Calu3 (cell line): ENCODE measurements around the gene DPP6. TPM values are rescaled to one million over a fixed set of nuclear protein-coding genes. Genes with fewer than 3 reads are reported as not detected.

Experiments used
- BruUV-seq: library from RNA; stranded (reverse); fragments of 400-500 nt; replicated peaks from 2 replicates; lab custom pipeline; 2021; lab: Mats Ljungman, UMichigan
- CTCF ChIA-PET: fragments of 300-600 bp; sonication (Branson Sonifier 250); formaldehyde crosslinking; loops from one replicate; lab custom pipeline; 2022; ENCODE audit warnings: antibody characterized with exemption; lab: Charles Lee
- DNase-seq: peaks from one replicate; pipeline ENCODE4 v3.0.0; 2022
- H3K27ac Mint-ChIP-seq: one replicate; pipeline ENCODE4 v1.8.0; 2022; ENCODE audit warnings: mixed read lengths; ENCODE audit not compliant: unreplicated experiment
- H3K27me3 Mint-ChIP-seq: one replicate; pipeline ENCODE4 v1.8.0; 2022; ENCODE audit warnings: mixed read lengths; ENCODE audit not compliant: unreplicated experiment
- H3K36me3 Mint-ChIP-seq: one replicate; pipeline ENCODE4 v1.8.0; 2022; ENCODE audit warnings: mild to moderate bottlenecking, moderate library complexity, mixed read lengths; ENCODE audit not compliant: insufficient read depth, unreplicated experiment
- H3K4me1 Mint-ChIP-seq: one replicate; pipeline ENCODE4 v1.8.0; 2022; ENCODE audit warnings: mild to moderate bottlenecking, low read depth, mixed read lengths; ENCODE audit not compliant: unreplicated experiment
- H3K4me3 Mint-ChIP-seq: one replicate; pipeline ENCODE4 v1.8.0; 2022; ENCODE audit warnings: mild to moderate bottlenecking, low read depth, moderate library complexity, mixed read lengths; ENCODE audit not compliant: unreplicated experiment
- H3K9me3 Mint-ChIP-seq: one replicate; pipeline ENCODE4 v1.8.0; 2022; ENCODE audit warnings: low read depth, mixed read lengths; ENCODE audit not compliant: unreplicated experiment
- intact Hi-C: fragments of 100-400 bp; cut with micrococcal nuclease; formaldehyde crosslinking; loops from one replicate; pipeline ENCODE4 v1.10.0; 2022; ENCODE audit not compliant: unreplicated experiment
- total RNA-seq: library from RNA; stranded (reverse); gene quantifications from 2 replicates; pipeline ENCODE4 v1.2.3, GENCODE V29; 2022
- TF ChIP-seq, protein P1 (sequence below): fragments of 200-600 bp; IDR thresholded peaks from one replicate; pipeline ENCODE4 v1.8.0; 2022; ENCODE audit warnings: antibody characterized with exemption; ENCODE audit not compliant: unreplicated experiment

The DPP6 gene
- total RNA-seq, 1 experiment from 2014 or later = not detected

DNA sequence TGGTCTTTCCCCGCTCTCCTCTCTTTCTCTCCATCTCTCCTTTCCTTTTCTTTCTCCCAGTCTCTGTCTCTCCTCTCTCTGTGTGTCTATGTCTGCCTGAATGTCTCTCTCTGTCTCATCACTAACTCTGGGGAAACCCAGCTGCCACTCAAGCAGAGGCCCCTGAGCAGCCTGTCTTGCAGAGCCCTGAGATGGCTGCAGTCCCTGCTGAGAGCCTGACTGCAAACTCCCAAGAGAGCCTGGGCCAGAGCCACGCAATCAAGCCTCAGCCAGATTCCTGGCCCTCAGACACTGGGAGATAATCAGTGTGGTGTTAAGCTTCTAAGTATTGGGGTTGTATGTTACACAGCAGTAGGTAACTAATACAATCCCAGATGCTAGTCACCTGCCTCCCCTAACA is 859.2 kb downstream of the DPP6 start:
- Mint-ChIP-seq H3K4me3 (no peak overlapping the region), H3K36me3 (no peaks in the 10 kb centered on the region), H3K9me3 (peaks cover 6% of the 10 kb centered on the region), H3K27me3 (peaks cover 66% of the 10 kb centered on the region), H3K4me1 (no peaks in the 10 kb centered on the region), H3K27ac (no peak overlapping the region)
- BruUV-seq = no TSS peak
- TF ChIP-seq, protein P1, sequence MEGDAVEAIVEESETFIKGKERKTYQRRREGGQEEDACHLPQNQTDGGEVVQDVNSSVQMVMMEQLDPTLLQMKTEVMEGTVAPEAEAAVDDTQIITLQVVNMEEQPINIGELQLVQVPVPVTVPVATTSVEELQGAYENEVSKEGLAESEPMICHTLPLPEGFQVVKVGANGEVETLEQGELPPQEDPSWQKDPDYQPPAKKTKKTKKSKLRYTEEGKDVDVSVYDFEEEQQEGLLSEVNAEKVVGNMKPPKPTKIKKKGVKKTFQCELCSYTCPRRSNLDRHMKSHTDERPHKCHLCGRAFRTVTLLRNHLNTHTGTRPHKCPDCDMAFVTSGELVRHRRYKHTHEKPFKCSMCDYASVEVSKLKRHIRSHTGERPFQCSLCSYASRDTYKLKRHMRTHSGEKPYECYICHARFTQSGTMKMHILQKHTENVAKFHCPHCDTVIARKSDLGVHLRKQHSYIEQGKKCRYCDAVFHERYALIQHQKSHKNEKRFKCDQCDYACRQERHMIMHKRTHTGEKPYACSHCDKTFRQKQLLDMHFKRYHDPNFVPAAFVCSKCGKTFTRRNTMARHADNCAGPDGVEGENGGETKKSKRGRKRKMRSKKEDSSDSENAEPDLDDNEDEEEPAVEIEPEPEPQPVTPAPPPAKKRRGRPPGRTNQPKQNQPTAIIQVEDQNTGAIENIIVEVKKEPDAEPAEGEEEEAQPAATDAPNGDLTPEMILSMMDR = no peak
- no peak for DNase-seq
- CTCF ChIA-PET = interaction anchor here (1.8 kb wide), 1 partner anchor 16 kb away, joined by 3 read pairs; no protein-coding TSS in a partner anchor
- intact Hi-C loops = no loop called here

DNA sequence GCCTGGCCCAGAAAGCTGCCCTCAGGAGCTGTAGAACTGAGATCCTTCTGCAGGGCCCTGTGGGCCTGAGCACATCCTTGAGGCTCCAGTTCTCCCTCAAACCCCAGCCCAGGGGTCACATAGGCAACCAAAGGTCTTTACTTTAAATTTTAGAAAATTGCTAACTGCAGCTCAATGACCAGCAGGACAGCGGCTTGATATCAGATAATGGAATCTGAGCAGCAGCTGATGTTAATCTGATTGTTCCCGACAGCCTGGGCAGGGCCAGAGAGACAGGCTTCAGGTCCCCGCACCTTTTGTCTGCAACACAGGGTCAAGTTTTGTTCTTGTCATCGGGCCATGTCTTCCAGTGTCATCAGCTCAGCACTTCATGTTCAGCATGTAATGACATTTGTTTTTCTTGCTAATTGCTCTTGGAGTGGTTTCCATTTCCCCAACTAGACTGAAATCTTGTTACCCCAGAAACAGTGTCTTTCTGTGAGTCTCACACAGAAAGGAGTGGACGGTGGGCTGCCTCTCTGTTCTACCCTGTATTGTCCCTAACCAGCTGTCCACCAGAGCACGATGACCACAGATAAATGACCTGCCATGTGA is 859.8 kb downstream of the DPP6 start:
- Mint-ChIP-seq H3K4me3 (no peak overlapping the region), H3K4me1 (no peaks in the 10 kb centered on the region), H3K9me3 (peaks cover 6% of the 10 kb centered on the region), H3K27ac (no peak overlapping the region), H3K36me3 (no peaks in the 10 kb centered on the region), H3K27me3 (peaks cover 72% of the 10 kb centered on the region)
- TF ChIP-seq, protein P1 = no peak
- DNase-seq = no peak
- intact Hi-C loops = no loop called here
- CTCF ChIA-PET = interaction anchor here (1.8 kb wide), 1 partner anchor 16 kb away, joined by 3 read pairs; no protein-coding TSS in a partner anchor
- BruUV-seq = no TSS peak

DNA sequence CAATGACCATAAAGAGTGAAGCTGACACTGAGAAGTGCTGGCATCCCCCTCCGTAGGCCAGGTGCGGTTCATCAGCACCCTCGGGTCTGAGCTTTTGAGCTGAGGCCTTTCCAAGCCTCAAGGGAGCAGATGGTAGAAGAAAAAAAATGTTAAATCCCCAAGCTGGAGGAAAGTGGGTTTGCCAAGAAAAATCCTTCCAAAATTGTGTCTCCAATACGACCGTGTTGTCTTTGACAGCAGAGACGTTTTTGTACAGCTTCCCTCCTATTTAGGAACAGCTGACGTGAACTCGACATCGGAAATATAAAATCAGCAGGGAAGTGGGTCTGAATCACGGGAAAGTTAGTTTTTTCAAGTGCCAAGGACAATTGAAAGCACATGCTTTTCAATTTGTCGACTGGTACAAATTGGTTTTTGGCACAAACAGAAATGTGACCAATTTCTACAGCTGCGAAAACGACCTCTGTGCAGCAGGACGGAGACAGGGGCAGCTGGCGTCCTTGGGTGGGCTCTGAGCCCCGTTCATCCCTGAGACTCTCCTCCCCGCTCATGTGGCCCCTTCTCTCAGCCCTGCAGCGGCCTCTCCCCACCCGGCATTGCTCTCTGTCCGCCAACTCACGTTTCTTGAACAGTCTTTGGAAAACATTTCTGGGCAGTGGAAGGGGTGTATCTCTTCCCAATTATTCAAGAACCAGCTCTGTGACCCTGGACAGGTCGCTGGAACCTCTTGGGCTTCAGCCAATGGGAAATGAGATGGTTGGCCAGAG is 860.9 kb downstream of the DPP6 start:
- CTCF ChIA-PET = interaction anchor here (1.1 kb wide), 1 partner anchor 12 kb away, joined by 3 read pairs; no protein-coding TSS in a partner anchor
- H3K4me3 Mint-ChIP-seq = no peak overlapping the region
- intact Hi-C loops = no loop called here
- H3K9me3 Mint-ChIP-seq = peaks cover 6% of the 10 kb centered on the region
- TF ChIP-seq, protein P1 = no peak
- H3K27ac Mint-ChIP-seq = no peak overlapping the region
- H3K36me3 Mint-ChIP-seq = no peaks in the 10 kb centered on the region
- DNase-seq = no peak
- no TSS peak for BruUV-seq
- H3K4me1 Mint-ChIP-seq = no peaks in the 10 kb centered on the region
- H3K27me3 Mint-ChIP-seq = peaks cover 73% of the 10 kb centered on the region

DNA sequence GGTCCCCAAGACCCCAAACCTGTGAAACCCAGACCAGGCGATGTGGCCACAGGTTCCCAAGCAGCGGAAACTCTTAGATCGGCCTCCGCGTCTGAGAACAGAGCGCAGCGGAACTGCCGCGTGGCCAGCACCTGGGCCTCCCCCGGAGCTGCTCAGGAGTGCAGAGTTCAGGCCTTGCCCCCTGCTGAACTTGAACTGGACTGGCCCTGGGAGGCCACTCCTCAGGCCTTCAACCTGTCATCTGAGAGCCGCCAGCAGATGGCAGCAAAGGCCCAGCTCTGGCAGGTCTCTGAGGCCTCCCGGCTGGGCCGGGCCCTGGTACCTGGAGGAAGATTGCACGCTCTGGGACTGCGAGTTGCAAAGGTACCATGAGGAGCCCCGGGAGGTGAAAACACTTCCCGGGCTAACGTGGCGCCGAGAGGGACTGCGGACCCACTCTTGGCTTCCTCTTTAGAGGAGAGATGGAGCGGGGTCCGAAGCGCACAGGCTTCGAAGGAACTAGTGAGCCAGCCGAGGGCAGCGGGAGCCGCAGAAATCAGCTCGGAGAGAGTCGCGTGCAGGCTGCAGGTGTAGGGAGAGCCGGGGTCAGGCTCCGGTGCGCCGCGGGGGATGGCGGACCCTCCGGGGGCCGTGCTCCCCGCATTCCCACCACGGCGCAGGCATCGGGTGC is 861.6 kb downstream of the DPP6 start:
- TF ChIP-seq, protein P1 = peak; percentile 92
- Mint-ChIP-seq H3K27me3 (peaks cover 66% of the 10 kb centered on the region), H3K36me3 (no peaks in the 10 kb centered on the region), H3K4me3 (peak overlapping the region; percentile 51), H3K4me1 (no peaks in the 10 kb centered on the region), H3K9me3 (peaks cover 6% of the 10 kb centered on the region), H3K27ac (no peak overlapping the region)
- BruUV-seq = no TSS peak
- peak; percentile 91 for DNase-seq
- intact Hi-C loops = no loop called here
- CTCF ChIA-PET = interaction anchor here (1.0 to 1.5 kb wide), 3 partner anchors 13 to 467 kb away, joined by 3 to 6 read pairs (median 3); no protein-coding TSS in a partner anchor
